Stimulated activated CD8-positive, alpha-beta memory T cell treated with anti-CD3 and anti-CD28 coated beads, Interleukin-7, amount 100 ng/mL, for 48 hours (primary cell): ENCODE measurements around the gene MAP3K9.
"Not testable (repeated sequence)": the region's sequence is repeated elsewhere in the genome, so short reads cannot be mapped to it uniquely, and the experiment has no call there.

Source experiments
- DNase-seq, 2 donors: peaks; one replicate each; pipeline ENCODE4 v3.0.0-alpha.2; 2020; ENCODE audit warnings: low read depth in 1 of 2; ENCODE audit errors: extremely low read depth in 1 of 2

Gene MAP3K9

DNA sequence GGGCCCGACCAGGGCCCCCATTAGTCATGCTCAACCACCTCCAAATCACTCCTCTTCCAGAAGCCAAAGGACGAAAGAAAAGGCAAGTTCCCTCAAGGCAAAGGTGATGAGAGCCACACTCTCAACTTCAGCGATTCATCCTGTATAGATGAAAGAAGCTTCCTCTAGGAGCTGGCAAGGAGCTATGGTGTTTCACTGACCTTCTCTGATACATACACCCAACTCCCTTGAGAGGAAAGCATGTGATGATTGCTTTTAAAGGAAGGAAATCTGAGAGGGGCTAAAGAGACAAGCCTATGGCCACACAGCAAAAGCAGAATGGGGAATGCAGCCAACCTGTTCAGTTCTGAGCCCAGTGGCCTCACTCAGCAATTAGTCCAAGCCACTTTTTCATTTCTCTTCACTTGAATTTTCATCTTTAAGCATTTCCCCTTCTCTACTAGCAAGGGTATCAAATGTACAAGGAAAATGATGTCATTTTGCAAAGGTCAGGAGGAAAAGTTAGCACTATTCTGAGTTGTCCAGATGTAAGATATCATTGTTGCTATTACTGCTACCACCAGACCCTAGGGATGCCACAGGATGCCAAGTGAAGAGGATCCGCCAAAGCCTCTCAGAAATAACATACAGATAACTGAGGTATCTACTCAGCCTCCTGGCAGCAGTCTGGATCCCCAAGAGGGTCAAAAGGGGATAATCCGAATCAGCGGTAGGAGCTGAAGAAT lies 82.5 kb downstream of the MAP3K9 start:
- DNase-seq: no peak

DNA sequence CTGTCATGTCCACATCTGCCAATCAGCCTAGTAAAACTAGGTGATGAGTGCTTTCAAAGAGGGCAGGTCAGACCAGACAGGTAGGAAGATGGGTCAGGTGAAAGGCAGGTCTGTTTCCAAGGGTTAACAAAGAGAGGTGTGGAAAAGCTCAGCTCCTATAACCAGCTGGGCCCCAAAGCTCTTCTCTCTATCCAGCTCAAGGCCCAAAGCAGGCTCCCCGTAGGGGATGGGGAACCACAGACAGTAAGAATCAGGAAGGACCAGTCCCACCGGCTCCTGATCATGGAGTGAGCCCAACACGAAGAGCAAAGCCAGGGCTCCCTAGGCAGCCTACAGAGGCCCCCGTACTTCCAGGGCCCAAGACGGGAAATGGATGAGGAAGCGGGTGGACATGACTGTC lies 84.4 kb downstream of the MAP3K9 start:
- no peak for DNase-seq

DNA sequence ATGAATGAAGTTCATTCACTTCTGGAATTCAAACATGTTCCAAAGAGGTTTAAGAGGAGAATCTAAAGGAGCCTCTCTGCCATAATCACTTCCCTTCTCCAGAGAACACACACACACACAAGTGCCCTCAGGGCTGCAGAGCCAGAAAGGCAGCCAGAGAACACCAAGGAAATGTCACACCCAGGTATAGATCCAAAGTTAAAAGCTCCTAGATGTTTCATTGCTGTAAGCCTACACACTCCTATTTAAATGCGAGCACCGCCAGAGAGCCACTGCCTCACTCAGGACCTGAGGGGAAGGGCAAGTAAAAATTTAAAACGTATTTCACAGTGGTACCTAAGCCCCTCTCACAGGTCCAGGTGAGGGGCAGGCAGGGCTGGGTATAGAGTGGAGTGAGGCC lies 85.2 kb downstream of the MAP3K9 start:
- DNase-seq: no peak

DNA sequence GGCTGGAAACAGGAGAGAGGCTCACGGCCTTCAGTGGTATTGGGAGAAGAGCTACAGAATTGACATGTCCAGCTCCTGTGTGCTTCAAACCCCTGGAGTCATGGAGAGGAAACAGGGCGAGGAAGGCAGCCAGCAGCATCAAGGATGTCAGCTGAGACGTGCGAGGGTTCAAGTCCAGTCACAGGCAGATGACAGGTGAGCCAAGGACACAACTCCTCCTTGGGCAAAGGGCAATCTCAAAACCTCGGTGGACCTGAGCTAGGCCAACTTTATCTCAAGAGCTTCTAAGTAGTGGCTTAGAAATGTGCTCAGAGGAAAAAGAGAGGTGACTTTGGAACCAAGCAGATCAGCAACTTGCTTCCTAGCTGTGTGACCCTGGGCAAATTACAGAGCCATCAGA lies 86.0 kb downstream of the MAP3K9 start:
- DNase-seq: no peak

DNA sequence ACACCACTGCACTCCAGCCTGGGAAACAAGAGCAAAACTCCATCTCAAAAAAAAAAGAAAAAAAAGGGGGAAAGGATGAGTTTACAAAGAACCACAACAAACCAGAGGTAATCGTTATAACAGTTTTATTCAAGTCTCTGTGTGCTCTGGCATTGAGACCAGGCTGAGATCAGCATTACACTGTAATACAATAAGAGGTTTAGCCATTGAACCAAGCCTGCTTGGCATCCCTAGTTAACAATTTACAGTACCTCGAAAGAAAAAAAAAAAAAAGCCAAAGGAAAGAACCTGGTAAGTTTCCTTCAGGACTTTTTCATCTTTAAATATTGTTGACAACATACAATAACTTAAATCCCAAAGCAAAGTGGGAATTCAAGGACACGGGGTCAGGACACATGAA lies 86.9 kb downstream of the MAP3K9 start:
- no peak for DNase-seq

DNA sequence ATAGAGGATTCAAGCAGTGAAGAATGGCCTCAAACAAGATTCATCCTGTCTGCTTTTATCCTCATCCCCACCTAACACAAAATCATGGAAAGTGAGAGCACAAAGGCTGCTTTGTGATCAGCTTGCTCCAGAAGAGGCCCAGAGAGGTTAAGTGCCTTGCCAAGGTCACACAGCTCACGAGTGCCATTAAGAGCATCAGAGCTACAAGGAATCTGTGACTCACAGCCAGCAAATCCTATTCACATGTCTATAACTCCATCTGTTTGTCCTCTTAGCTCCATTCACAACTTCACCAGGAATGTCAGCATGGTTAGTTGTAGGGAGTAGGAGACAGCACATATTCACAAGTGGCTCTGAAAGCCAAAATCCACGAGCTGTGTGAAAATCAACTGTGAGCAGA lies 87.8 kb downstream of the MAP3K9 start:
- no peak for DNase-seq

DNA sequence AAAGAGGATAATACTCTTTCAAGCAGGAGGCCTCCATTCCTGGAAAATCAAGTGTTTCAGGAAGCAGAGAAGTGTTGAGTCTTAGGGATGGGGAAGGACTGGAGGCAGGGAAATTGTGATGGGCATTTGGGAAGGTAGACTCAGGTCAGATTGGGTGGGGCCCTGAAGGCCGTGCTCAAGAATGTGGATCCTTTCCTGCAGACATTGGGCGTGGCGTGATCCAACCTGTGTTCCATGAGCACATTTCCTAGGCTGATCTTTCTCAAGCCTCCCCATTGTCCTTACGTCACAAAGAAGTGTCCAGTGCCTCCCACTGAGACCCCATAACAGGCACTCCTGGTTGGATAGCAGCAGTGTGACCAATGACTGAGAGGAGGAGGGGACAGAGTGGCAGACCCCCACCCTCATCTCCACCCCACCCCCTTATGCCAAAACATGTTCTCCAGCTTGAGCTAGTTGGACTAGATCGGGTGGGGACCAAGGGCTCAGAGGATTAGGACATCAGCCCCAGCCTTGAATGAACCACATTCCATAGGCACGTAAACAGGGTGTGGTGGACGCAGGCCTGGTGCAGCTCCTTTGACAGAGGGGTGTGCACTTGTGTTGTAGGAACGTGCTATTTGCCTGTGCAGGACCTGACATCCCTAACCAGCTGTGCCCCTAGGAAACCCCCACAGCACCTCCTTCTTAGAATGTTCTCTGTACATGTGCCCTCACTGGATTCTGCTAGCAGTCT lies 90.8 kb downstream of the MAP3K9 start:
- no peak for DNase-seq

DNA sequence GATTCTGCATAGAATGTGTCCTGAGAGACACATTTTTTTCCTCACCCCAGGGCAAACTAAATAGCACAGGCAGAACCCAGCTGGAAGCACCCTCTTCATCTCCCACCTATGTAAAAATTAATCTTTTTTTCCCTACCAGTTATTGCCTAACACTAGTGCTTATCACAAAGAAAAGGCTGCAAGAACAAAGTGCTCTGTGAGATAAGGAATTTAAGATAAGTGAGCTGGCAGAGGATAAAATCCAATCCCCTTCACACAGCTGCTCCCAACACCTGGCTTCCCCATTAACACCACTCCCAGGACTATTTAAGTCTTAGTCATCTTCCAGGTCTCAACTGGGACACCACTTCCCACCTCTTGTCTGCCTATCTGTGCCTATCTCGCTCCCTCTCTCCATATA lies 92.4 kb downstream of the MAP3K9 start:
- no peak for DNase-seq

DNA sequence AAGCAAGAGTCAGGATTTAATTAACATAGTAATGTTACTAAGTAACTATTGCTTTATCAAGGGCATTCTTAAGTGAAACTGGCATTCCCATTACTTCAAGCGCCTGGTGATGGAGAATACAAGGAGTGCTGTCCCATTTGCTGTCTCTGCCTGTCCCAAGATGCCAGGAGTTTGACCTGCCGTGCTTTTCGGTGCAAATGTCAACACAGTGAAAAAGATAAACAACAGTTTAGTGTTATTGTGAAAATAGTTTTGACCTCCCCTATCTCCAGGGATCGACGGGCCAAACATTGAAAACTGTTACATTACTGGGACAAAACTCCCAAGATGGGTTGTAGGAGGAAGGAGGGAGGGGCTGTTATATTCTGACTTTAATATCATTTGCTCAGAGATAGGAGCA lies 92.8 kb downstream of the MAP3K9 start:
- DNase-seq: no peak

DNA sequence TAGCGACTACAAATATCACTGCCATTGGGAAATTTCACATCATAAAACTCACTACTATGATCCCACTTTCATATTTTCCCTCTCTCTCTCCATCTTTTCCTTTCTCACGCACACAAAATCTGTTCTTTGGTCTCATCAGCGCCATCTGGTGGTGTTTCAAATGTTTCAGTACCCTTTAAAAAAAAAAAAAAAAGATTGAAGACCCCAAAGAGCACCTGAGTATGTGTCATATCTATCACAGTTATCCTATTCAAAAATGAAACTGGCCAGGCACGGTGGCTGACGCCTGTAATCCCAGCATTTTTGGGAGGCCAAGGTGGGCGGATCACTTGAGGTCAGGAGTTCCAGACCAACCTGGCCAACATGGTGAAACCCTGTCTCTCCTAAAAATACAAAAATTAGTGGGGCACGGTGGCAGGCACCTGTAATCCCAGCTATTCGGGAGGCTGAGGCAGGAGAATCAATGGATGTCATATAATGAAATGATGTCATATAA lies 95.2 kb downstream of the MAP3K9 start:
- peak in 1 of 2 donors; percentile 7 for DNase-seq

DNA sequence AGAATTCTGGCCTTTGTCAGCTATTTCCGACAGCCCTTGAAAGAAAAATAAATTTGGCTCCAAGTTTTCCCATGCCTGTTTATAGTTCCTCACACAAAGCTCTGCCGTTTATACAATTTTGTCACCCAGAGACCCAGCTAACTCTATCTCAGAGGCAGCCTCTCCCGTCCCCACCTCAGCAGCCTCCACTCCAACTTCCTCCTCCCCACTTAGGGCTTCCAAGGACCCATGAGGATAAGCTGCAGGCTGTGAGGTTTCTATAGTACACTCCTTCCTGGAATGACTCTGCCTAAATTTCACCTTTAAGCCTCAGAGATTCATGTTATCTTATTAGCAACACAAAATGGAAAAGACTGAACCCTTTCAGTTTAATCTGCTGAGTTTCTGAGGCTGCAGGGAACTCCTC lies 95.8 kb downstream of the MAP3K9 start:
- DNase-seq: no peak

DNA sequence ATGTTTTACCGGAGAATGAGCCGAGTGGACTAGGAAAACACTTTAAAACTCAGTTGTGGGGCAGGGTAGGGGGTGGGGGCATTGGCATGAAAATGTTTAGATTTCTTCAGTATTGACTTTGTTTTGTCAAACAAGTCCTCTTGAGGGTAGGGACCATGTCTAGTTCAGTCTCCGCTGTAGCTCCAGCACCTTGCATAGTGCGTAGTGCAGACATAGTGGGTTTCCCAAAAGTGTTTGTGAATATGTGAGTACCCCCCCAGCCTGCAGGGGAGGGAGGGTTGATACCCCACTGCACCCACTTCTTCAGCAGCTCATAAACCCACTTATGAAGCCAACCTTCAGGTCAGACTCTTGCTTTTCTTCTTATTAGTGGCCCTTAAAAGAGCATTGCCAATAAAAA lies 96.2 kb downstream of the MAP3K9 start:
- no peak for DNase-seq

DNA sequence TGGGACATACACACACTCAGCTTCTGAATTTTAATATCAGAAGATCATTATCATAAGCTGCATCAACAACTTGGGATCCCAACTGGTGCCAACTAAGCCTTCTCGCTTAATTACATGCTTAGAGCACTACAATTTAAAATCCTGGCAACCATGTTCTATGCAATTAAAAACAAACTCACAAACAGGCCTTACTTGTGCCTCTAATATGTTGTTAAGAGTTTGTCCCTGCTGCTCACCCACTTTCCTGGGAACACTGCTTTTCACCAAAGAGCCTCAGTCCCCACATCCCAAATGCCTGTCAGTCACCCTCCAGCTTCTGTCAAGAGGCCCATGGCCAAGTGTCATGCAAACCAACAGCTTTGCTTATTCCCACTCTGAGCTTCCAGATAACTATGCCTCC lies 97.9 kb downstream of the MAP3K9 start:
- no peak for DNase-seq

DNA sequence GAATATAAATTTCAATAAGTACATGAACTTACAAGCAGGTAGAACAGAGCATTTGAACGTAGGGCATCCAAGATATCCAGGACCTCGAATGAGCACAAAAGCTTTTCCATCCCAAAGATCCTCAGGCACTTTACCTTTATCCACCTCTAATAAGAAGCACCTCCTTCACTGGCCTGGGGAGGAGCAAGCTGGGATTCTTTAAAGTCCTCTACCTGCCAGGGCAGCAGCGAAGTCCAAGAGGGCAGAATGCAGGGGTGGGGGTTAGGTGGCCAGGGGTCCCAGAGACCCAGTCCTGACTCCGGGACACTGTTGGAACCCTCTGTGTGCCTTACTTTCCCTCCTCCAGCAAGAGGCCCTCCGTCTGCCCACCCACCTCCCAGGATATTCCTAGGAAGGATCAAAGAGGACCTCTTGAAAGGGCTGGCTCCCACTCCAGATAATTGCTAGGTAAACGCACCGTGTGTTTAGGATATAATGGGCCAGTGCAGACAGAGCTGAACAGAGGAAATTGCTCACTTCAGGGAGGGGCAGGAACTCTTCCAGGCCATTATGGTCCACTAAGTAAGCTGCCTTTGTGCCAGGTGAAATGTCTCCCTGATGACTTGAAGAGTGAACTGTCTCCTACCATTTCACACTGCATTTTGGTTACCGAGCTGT lies 99.5 kb downstream of the MAP3K9 start:
- DNase-seq: no peak

DNA sequence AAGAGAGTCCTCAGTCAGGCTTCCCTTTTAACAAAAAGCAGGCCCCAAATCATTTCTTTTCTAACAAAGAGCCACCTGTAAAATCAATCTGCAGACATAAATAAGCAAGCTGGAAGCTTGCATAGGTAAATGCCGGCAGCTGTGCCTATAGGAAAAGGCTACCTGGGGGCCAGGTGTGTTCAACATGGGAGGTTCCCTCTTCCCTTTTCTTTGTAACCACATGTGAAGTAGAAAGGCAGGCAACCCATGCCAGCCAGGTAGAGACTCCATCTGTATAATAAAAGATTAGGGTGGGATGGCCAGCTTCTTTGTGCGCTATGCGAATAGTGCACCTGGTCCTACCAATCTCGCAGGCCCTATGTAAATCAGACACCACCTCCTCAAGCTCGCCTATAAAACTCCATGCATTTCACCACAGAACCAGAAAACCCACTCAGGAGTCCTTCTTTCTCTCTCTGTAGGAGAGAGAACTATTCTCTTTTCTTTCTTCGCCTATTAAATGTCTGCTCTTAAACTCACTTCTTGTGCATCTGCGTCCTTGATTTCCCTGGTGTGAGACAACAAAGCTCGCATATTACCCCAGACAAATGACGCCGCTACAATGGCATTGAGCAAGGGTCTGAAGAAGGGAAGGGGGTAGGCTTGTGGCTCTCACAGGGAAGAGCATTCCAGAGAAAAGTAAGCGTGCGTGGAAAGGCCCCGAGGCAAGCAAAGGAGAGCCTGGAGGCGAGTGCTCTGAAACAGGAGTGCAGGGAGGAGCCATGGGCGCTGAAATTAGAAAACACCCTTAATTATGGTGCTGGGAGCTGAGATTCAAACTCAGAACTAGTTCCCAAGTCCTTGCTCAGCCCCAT lies 100.4 kb downstream of the MAP3K9 start:
- DNase-seq: no peak

DNA sequence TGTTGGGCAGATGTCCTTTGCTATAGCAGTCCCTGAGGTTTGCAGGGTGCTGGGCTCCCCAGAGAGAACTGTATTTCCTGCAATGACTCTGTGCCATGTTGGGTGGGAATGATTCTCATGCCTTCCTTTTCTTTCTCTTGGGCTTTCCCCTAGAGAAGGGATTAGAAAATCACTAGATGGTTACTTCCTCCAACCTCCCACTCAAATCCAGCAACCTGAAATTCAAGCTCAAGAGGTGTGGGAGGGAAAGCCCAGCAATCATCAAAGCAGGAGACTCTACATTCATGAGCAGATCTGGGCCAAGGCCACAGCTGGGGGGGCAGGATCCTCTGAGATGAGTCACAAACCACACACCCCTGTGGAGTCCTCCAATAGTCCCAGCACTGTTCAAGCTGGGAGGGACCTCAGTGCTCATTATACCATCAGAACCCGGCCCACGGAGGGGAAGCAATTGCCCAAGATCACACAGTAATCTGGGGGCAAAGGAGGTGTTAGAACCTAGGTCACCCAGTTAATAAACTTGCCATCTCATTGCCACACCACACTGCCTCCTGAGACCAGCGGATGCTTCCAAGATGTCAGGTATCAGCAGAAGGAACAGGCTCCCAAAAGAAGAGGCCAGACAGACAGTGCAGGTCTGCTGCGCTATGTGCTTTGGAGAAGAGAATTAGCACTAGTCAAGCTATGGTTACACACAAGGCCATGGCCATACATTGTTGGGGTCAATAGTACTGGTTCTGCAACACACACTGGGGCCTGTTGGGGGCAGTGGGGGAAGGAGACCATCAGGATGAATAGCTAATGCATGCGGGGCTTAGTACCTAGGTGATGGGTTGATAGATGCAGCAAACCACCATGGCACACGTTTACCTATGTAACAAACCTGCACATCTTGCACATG lies 101.9 kb downstream of the MAP3K9 start:
- DNase-seq: peak in 1 of 2 donors; percentile 1

DNA sequence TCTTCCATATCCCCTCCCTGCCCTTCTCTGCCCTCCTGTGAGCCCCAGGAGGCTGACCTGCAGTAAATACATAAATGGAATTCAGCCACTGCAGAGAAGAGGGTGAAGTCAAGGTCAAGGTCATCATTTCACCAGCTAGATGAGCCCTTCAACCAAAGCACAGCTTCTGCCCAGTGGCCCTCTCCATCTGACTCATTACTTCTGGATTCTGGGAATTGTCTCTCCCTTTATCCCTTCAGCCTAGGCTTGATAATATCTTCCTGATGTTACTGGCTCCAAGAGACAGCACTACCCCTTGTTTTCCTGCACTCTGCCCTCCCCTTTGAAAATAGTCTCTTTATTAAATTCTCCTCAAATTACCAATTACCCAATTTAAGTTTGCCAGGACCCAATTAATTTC lies 103.1 kb downstream of the MAP3K9 start:
- DNase-seq: no peak

DNA sequence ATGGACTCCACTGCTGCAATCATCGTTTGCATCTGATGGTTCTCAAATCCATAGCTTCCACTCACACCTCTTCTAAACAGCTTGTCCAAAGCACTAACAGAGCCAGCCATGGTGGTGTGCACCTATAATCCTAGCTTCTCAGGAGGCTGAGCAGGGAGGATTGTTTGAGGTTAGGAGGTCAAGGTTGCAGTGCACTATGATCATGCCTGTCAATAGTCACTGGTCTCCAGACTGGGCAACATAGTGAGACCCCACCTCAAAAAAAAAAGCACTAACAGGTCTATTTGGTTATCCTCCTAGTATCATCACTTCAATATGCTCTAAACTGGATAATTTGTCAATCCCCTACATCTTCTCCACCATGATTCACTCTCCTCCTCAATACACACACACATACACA lies 104.4 kb downstream of the MAP3K9 start:
- DNase-seq: no peak

DNA sequence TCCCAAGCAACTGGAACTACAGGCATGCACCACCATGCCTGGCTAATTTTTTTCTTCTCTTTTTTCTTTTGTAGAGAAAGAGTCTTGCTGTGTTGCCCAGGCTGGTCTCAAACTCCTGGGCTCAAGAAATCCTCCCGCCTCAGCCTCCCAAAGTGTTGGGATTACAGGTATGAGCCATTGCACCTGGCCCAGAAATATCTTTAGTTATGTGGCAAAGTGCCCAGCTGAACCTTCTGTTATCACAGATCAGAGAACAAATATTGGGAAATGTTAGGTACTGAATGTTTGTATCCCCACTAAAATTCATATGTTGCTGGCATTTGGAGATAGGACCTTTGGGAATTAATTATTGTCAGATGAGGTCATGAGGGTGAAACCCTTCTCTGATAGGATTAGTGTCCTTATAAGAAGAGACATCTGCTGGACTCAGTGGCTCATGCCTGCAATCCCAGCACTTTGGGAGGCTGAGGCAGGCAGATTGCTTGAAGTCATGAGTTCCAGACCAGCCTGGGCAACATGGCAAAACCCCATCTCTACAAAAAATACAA lies 105.6 kb downstream of the MAP3K9 start:
- not testable (repeated sequence) for DNase-seq

DNA sequence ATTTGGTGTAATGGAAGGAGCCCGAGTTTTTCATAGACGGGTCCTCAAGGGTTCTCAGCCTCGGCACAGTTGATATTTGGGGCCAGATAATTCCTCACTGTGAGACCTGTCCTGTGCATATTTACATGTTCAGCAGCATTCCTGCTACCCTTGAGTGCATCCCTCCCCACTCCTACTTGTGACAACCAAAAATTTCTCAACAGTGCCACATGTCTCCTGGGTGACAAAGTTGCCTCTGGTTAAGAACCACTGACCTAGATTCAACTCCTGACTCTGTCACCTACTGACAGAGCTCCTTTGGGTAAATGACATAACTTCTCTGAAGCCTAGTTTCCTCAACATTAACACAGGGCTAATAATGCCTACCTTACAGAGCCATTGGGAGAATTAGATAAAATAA lies 107.2 kb downstream of the MAP3K9 start:
- no peak for DNase-seq
